Measurements from ENCODE around the gene CERS6.

CERS6 gene

GRCh38 chr2:168710754-168711467 is 254.8 kb downstream of the CERS6 start:
- ATAC-seq, result no peak

GRCh38 chr2:168712053-168712452 is 256.0 kb downstream of the CERS6 start:
- ATAC-seq, result no peak

DNA sequence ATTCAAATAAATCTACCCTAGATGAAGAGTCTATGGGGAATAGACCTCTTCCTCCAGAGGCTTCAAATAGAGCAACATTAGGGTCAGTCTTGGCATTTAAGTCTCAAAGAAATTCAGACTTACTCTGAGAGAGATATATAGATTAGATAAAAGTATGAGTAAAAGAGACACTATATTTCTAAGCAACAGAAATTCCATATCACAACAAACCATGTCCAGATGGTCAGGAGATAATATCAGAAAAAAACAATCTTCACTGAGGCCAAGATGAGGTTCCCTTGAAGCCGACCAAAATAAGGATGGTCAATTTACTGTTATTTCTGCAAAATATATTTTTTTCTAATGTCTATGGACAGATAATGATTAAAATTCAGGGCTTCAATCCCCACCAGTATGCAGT is 257.3 kb downstream of the CERS6 start:
- no peak for ATAC-seq

- no peak for ATAC-seq
Observed at GRCh38 chr2:168715849-168716248, 259.8 kb downstream of the CERS6 start.

GRCh38 chr2:168716839-168717238 is 260.8 kb downstream of the CERS6 start:
- no peak for ATAC-seq

- ATAC-seq, result no peak
Observed at GRCh38 chr2:168717790-168718502, 261.9 kb downstream of the CERS6 start.

GRCh38 chr2:168718622-168719021 is 262.6 kb downstream of the CERS6 start:
- no peak for ATAC-seq

DNA sequence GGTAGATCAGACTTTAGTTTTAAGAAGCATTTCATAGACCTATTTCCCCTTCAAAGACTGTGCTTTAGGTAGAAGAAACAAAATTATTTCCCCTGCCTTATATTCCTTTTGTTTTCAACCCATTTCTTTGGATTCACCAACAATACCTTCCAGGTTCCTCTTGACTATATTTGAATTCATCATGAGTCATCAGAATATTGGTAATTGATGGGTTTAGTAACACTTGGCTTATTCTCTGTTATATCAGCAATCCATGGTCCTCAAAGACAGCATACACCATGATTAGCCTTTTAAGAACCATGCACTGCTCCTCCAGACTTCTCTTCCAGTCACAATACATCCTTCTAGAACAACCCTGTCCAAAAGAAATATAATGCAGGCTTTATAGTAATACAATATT is 263.4 kb downstream of the CERS6 start:
- no peak for ATAC-seq

DNA sequence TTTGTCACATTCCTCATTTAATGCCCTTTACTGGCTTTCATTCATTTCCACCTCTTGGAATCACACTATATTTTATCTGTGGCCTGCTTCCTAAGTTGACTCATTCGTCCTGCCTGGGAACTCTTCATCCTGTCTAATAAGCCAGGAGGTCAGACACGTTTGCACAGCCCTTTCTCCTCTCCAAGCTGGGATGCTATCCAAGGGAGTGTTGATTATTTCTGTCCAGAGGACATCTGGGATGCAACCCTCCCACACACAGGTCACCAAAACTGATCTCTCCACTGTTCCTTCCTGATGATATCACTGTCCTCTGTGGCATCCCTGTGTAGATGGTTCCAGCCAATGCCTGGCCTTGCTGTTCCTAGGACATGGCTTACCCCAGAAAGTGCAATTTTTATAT is 266.5 kb downstream of the CERS6 start:
- ATAC-seq, result no peak

DNA sequence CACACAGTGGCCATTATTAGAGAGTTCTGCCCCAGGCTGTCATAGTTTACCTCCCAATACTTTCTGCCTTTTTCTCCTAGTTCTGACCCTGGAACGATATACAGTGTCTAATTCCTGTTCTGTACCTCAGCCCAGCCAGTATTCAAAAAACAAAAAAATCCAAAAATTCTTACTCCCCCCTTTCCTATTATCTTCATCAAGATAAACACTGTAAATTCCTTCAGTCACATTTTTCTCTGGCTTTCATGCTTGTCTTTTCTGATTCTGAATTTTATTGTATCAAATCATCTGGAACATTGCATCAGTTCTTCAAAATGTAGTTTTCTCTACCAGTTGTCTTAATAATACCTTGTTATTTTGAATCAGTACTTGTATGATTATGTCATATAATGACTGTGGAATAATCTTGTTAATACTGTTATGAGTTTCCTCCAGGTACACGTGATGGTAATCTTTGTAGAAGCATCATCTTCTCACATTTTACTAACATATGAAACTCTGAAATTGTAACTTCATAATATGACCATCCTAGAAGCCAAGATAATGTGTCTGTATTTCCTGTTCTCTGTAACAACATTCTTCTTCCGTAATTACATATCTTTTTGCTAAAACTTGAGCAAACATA is 267.3 kb downstream of the CERS6 start:
- no peak for ATAC-seq

DNA sequence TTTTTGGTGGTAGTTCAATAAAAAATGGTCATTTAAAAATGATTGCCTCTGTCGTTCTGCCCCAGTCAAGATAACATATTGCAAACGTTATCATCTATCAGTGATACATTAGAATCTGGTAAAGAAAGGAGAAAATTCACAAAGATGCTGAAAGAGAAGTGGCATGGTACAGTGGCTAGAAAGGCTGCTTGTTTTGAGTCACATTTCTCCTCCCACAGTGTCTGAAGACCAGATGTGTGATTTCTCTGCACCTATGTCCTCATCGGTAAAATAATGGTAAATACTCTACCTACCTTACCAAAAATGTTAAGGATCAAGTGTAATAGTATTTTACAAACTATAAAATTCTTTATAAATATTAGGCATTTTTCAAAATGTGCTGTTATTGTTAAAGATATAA is 270.3 kb downstream of the CERS6 start:
- ATAC-seq, result no peak

GRCh38 chr2:168727904-168728470 is 271.9 kb downstream of the CERS6 start:
- no peak for ATAC-seq

DNA sequence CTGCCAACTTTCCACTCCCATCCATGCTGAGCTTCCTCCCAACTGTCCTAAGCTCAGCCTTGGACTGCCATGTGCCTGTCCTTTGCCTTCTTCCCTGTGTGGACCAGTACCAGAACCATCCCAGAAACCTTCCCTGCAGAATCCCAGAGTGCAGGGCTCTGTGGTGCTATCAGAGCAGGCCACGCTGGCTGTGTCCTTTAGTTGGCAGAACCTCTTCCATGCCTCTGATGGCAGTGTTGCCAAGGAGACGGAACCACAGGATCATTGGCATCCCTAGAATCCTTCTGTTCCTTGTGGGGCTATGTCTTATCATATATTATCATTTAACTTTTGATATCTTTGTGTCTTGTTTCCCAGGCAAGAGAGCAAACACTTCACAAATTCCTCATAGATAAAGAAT is 273.4 kb downstream of the CERS6 start:
- ATAC-seq, result no peak

GRCh38 chr2:168730344-168730743 is 274.3 kb downstream of the CERS6 start:
- ATAC-seq, result no peak

DNA sequence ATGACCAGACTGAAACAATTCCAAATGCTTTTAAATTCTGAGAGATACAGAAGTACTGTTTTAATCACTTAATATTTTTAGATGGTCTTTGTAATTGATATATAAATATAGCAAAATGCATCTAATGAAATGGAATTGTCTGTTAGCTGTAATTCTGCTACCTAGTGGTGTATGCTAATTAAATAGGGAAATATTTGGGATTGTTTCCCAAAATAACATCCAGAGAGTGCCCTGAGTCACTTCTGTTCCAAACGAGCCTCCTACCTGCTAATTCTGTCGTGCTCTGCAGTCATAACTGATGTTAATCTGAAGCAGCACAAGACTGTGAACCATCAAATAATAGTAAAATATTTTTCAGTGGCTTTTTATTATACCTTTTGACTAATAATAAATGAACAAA is 274.9 kb downstream of the CERS6 start:
- ATAC-seq, result no peak

GRCh38 chr2:168731616-168732015 is 275.5 kb downstream of the CERS6 start:
- no peak for ATAC-seq

DNA sequence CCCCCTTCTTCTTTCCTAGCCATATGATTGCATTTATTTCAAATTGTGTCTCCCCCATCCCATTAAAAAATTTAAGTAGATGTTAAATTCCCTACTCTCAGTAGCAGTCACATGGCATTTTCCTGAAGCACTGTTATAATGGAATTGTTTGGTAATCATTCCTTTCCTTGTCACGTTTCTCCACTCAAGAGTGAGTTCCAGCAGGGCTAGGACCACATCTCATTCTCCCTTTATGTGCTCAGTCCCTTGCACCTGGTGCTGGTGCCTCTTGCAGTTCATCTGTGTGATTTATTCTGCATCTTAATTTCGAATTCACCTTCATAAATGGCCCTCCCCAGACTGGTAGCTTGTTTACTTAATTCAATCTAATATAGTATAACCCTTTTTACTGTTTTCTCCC is 276.0 kb downstream of the CERS6 start:
- no peak for ATAC-seq

DNA sequence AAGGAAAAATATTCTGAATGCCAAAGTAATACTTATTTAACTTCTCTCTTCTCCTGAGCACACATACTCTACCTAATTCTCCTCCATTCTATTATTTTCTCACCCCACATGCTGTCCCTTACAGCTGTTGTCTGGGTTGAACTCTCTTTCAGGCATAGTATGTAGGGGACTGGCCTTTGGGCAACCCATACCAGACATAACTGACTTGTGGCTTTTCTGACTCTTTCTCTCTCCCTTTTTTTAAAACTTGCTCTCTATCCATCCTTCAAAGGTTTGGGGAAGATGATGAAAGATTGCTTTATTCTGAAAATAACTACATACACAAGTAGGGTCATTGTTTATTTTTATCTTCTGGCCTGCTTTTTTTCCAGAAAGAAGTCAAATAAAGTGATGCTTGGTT is 276.4 kb downstream of the CERS6 start:
- no peak for ATAC-seq

DNA sequence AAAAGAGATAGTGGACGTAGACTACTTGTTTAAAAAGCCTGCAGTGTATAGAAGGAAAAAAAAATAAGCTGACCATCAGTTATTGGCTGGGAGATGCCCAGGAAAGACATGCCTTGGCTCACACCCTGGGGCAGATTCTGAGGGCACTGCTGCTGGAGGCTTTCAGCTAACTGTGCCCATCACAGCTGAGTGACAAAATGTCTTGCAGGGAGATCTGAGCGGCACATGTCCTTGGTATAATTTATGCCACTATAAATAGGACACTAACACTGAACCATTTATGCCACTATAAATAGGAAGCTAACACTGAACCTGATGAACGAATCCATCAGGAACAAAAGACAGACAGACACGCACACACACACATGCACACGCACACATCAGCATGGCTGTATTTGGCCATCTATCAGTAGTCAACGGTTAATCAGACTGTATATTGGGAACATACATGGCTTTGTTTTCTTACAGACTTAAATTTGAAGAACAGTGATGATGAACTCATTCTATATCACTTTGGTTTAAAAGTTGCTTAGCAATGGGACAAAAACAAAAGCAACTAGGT is 278.2 kb downstream of the CERS6 start:
- no peak for ATAC-seq

GRCh38 chr2:168736649-168737445 is 280.8 kb downstream of the CERS6 start:
- ATAC-seq, result no peak

DNA sequence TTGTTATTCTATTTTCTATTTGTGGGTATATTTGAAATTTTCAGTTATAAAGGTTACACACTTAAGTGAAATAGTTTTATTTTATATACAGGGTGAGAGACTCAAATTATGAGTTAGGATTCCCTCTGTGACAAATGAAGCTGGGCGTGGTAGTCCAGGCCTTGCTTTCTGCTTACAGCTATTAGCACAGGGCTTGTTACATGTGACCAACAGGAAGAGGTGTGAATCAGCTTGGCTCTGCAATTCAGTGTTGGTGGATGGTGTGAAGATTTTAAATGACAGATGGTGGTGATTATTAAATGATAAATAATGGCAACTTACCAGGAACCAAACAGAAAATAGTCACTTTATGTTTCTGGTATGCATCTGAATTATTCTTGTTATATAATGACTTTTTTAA is 282.0 kb downstream of the CERS6 start:
- ATAC-seq, result no peak

- no peak for ATAC-seq
Observed at GRCh38 chr2:168740360-168740759, 284.3 kb downstream of the CERS6 start.

- ATAC-seq, result no peak
Observed at GRCh38 chr2:168740788-168741187, 284.7 kb downstream of the CERS6 start.
